ENCODE results near the gene SVOPL.
"Not testable (repeated sequence)": the region's sequence is repeated elsewhere in the genome, so short reads cannot be mapped to it uniquely, and the experiment has no call there.

The SVOPL gene

DNA sequence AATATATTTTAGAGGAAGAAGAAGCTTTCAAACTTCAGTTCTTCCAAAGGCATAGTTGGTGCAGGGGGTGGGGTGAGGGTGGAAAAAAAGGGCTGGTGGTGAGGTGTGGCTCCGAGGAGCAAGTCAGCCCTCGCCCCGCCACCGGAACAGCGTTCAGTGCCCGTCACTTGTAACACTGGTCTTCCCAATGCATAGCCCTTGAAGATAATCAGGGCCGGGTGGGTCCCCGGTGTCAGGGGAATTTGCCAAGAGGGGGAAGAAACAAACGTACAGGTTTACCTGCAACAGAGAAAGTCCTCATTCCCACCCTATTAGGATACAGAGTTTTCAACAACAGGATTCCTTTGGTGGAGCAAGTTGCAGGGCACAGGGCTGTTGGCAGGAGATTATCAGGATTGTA lies 1.5 kb downstream of the SVOPL start:
- DNase-seq = no peak

GRCh38 chr7:138698281-138698680 lies 2.9 kb downstream of the SVOPL start:
- no peak for DNase-seq

- no peak for DNase-seq
These were observed 3.5 kb downstream of the SVOPL start for GRCh38 chr7:138697535-138698182.

DNA sequence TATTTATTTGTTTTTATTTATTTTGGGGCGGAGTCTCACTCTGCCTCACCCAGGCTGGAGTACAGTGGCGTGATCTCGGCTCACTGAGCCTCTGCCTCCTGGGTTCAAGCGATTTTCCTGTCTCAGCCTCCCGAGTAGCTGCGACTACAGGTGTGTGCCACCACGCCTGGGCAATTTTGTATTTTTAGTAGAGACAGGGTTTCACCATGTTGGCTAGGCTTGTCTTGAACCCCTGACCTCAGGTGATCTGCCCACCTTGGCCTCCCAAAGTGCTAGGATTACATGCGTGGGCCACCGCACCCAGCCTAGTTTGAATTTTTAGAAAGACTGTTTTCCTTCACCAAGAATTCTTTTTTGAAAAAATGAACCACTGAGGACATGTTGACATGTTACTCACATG lies 5.4 kb downstream of the SVOPL start:
- DNase-seq = not testable (repeated sequence)

DNA sequence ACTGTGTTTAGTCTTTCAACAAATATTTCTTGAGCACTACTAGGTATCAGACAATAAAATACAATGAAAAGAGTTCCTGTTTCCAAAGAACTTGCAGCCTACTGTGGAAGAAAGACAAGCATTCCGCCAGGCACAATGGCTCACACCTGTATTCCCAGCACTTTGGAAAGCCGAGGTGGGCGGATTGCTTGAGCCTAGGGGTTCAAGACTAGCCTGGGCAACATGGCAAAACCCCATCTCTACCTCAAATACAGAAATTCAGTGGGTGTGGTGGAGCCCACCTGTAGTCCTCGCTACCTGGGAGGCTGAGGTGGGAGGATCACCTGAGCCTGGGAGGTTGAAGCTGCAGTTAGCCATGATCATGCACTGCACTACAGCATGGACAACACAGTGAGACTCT lies 6.1 kb downstream of the SVOPL start:
- no peak for DNase-seq

- no peak for DNase-seq
These were observed 10.0 kb downstream of the SVOPL start for GRCh38 chr7:138691178-138691577.

DNA sequence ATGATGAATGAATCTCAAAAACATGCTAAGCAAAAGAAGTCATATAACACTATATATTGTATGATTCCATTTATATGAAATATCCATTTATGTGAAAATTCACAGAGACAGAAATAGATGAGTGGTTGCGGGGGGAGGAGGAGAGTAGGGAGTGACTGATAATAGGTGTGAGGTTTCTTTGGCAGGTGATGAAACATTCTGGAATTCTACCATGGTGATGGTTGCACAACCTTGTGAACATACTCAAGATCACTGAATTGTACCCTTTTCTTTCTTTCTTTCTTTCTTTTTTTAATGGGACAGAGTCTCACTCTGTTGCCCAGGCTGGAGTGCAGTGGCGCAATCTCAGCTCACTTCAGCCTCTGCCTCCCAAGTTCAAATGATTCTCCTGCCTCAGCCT lies 10.7 kb downstream of the SVOPL start:
- DNase-seq = no peak

DNA sequence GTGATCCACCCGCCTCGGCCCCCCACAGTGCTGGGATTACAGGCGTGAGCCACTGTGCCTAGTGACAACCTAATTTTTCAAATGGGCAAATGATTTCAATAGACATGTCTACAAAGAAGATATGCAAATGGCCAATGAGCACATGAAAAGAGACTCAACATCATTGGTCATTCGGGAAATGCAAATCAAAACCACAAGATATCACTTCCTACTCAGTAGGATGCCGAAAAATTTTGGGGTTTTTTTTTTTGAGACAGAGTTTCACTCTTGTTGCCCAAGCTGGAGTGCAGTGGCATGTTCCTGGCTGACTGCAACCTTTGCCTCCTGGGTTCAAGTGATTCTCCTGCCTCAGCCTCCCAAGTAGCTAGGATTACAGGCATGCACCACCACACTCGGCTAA lies 13.1 kb downstream of the SVOPL start:
- DNase-seq = not testable (repeated sequence)

DNA sequence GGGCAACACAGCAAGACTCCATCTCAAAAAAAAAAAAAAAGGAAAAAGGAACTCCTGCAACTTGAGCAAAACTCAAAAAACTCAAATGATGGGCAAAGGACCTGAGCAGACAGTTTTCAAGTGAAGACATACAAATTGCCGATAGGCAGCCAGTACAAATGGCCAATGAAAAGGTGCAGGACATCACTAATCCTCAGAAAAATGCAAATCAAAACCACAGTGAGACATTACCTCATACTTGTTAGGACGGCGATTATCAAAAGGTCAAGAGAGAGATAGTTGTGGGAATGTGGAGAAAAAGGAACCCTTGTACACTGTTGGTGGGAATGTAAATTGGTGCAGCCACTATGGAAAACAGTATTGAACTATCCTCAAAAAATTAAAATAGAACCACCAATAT lies 16.8 kb downstream of the SVOPL start:
- no peak for DNase-seq

- DNase-seq = no peak
These were observed 21.4 kb downstream of the SVOPL start for GRCh38 chr7:138679793-138680192.

DNA sequence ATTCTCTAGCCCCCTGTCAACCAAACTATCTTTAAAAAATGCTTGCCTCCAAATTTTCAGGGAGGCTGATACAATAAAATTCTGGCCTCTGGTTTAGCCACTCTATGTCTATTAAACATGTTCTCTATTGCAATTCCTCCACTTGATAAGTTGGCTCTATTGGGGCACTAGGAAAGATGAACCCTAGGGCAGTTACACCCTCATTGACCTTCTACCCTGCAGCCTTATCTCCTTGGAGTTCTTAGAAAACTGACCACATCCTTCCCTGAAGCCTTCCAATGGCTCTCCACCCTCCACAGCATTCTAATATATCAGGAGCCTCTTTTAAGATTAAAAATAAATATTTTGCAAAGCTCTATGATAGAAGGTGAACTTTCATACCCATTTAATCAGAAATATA lies 30.6 kb downstream of the SVOPL start:
- DNase-seq = no peak

DNA sequence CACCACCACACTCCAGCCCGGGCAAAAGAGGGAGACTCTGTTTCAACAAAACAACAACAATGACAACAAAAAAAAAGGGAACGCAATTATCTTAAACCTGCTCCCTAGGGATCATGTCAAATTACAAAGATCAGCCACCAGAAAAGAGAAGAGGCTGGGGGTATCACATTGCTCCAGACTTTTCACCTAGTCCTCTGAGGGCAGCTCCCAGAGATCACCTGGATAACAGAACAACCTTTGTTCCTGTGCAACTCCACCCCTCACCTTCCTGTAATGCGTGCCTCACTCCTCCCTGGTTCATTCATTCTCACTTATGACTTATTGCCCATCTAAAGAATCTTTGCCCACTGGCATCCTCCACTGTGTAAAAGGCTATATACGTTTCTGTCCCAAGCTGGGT lies 31.8 kb downstream of the SVOPL start:
- no peak for DNase-seq

DNA sequence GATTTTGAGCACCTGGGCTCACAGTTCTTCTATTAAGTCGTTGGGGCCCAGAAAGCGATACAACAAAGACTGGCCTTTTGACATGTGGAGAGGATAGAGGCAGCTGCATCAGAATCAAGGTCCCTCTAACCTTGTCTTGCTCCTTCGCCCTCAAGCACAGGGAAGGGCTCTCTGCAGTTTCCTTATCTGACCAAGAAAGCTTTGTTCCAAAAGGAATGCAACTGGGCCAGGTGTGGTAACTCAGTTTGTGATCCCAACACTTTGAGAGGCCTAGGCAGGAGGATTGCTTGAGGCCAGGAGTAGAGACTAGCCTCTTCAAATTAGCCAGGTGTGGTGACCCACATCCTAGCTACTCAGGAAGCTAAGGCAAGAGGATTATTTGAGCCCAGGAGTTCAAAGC lies 32.2 kb downstream of the SVOPL start:
- DNase-seq = no peak

GRCh38 chr7:138668229-138668596 lies 32.9 kb downstream of the SVOPL start:
- no peak for DNase-seq

GRCh38 chr7:138667535-138668228 lies 33.5 kb downstream of the SVOPL start:
- DNase-seq = no peak

DNA sequence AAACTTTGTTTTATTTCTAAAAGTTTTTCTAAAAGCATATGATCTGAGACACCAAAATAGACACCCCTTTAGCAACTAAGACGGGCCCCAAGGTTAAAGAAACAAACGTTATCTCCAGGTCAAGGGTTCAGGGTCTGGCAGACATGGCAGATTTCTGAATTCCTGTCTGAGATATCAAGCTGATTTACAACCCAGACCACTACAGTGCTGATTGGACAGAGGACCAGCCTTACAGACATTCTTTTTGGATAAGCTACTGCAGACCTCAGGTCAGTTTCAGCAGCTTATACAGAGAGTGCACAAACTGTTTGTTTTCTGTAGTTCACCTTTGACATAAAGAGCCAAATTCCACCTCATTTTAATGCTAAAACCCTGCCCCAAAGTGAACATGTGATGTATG lies 34.8 kb downstream of the SVOPL start:
- DNase-seq = no peak

DNA sequence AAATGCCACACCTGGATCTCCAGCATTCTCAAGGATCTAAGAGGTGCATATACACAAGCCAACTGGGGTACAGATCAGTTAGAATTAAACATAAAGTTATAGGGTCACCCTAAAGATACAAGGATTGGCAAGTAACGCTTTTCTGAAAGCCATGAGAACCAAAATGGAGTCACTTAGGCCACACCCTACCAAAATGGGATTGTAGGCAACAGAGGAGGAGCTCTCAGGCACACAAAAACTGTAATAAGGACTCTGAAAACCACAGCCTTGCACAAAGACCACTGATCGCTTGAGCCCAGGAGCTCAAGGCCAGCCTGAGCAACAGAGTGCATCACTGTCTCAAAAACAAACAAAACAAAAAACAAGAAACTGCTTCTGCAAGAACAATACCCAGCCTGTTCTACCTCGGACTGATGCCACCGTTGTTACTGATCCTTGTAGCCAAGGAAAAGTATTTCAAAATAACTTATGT lies 35.5 kb downstream of the SVOPL start:
- DNase-seq = no peak

GRCh38 chr7:138665249-138665648 lies 35.9 kb downstream of the SVOPL start:
- DNase-seq = no peak

GRCh38 chr7:138663725-138664710 lies 37.1 kb downstream of the SVOPL start:
- DNase-seq = no peak

GRCh38 chr7:138662991-138663320 lies 38.2 kb downstream of the SVOPL start:
- no peak for DNase-seq

- DNase-seq = no peak
These were observed 38.8 kb downstream of the SVOPL start for GRCh38 chr7:138662076-138662990.

- DNase-seq = no peak
These were observed 40.0 kb downstream of the SVOPL start for GRCh38 chr7:138661069-138661635.

All from NK-92 treated with Interleukin-12 subunit alpha and Interleukin-12 subunit beta, amount 100 ng/mL, for 24 hours (cell line).